Lower leg skin (tissue), 3 donors: ENCODE measurements around the gene OTUD3.

Experiments used
- CTCF ChIP-seq, 3 donors: fragments of 450-650 bp; IDR thresholded peaks; one replicate each; pipeline ENCODE4 v1.5.1; 2016; ENCODE audit warnings: antibody characterized with exemption in 3 of 3, mild to moderate bottlenecking in 3 of 3, moderate library complexity in 2 of 3
- POLR2A ChIP-seq, 2 donors: fragments of 450-650 bp; IDR thresholded peaks; one replicate each; pipeline ENCODE4 v1.6.1; 2016 to 2017; ENCODE audit warnings: antibody characterized with exemption in 2 of 2, mild to moderate bottlenecking in 1 of 2, moderate library complexity in 1 of 2

GRCh38 chr1:19859876-19860275, 22.3 kb upstream of the OTUD3 start:
- TF ChIP-seq POLR2A (IDR thresholded peaks at IDR 0.05) (no peak), CTCF (IDR thresholded peaks at IDR 0.05) (no peak)
